Left ventricle myocardium inferior (tissue), 1 donor: ENCODE data around the gene ZNF316. TPM values are rescaled to one million over a fixed set of nuclear protein-coding genes. Genes with fewer than 3 reads are reported as not detected.

Source experiments
- DNase-seq: peaks from one replicate; pipeline ENCODE4 v3.0.0-alpha.2; 2020
- H3K27ac ChIP-seq: fragments of 200-600 bp; replicated peaks from 2 replicates; pipeline ENCODE4 v1.8.0; 2021
- H3K27me3 ChIP-seq: fragments of 200-600 bp; 2 replicates; pipeline ENCODE4 v1.8.0; 2021; ENCODE audit warnings: low read depth
- H3K36me3 ChIP-seq: fragments of 200-600 bp; 2 replicates; pipeline ENCODE4 v1.8.0; 2021
- H3K4me1 ChIP-seq: fragments of 200-600 bp; 2 replicates; pipeline ENCODE4 v1.8.0; 2021
- H3K4me3 ChIP-seq: fragments of 200-600 bp; 2 replicates; pipeline ENCODE4 v1.8.0; 2021; ENCODE audit warnings: mild to moderate bottlenecking, moderate library complexity
- H3K9me3 ChIP-seq: fragments of 200-600 bp; replicated peaks from 2 replicates; pipeline ENCODE4 v1.8.0; 2021
- CTCF ChIP-seq: fragments of 200-600 bp; IDR thresholded peaks from 2 replicates; pipeline ENCODE4 v1.8.0; 2021; ENCODE audit warnings: antibody characterized with exemption, mild to moderate bottlenecking, borderline replicate concordance
- intact Hi-C: fragments of 100-400 bp; cut with micrococcal nuclease; formaldehyde crosslinking; loops from one replicate; pipeline ENCODE4 v1.11.0; 2022
- total RNA-seq: library from RNA; stranded (reverse); fragmentation: NEBNext Ultra II Directional; extraction: Animal tissue kit (Norgen Biotek cat#: 25700); gene quantifications from one replicate; pipeline ENCODE4 v1.2.1, GENCODE V29; 2021
- donor health status: DM: no; HTN: yes; CAD: no; lungs with severe emphysema.

The ZNF316 gene
- total RNA-seq, 1 donor from 2014 or later, result 17.7 TPM

DNA sequence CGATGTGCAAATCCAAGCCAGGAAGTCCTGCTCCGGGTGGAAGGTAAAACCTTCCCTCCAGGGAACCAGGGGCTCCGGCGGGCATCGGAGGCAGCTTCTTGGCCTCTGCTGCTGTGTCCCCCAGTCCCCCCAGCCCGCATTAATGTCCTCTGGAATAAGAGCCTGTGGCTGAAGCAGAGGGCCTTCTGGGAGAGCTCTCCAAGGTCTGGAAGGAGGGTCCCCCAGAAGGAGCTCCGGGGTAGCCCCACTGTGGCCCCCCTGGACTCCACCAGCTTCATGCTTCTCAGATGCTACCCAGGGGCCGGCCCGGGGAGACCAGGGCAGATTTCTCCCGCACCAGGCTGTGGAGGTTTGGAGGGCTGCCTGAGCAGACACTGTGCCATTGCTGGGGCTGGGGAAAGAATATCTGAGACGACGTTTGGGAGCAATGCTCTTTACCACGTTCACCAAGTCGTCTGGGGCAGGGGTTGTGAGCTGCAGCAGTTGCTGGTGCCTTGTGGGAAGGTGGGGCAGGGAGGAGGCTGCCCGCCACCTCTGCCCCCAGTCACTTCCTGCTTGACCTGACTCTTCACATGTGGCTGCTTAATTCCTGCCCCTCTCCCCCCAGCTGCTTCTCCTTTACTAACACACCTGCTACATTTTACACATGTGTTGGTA, 13.4 kb upstream of the ZNF316 start:
- no peak overlapping the region for H3K4me3 ChIP-seq
- H3K4me1 ChIP-seq, result no peaks in the 10 kb centered on the region
- H3K27ac ChIP-seq, result no peak overlapping the region
- H3K36me3 ChIP-seq, result peaks cover 25% of the 10 kb centered on the region
- intact Hi-C loops, result no loop called here
- TF ChIP-seq CTCF, result no peak
- DNase-seq, result no peak
- no peaks in the 10 kb centered on the region for H3K27me3 ChIP-seq
- no peaks in the 10 kb centered on the region for H3K9me3 ChIP-seq

- Histone ChIP-seq H3K9me3 (no peaks in the 10 kb centered on the region), H3K4me3 (no peak overlapping the region), H3K27ac (no peak overlapping the region), H3K36me3 (peaks cover 25% of the 10 kb centered on the region), H3K4me1 (no peaks in the 10 kb centered on the region), H3K27me3 (no peaks in the 10 kb centered on the region)
- intact Hi-C loops, result no loop called here
- no peak for DNase-seq
- no peak for TF ChIP-seq CTCF
Observed at GRCh38 chr7:6624246-6624611, 12.9 kb upstream of the ZNF316 start.

GRCh38 chr7:6628045-6628444, 9.1 kb upstream of the ZNF316 start:
- peaks cover 5% of the 10 kb centered on the region for H3K36me3 ChIP-seq
- intact Hi-C loops, result no loop called here
- no peaks in the 10 kb centered on the region for H3K27me3 ChIP-seq
- no peaks in the 10 kb centered on the region for H3K9me3 ChIP-seq
- no peak overlapping the region for H3K4me3 ChIP-seq
- DNase-seq, result no peak
- H3K4me1 ChIP-seq, result no peaks in the 10 kb centered on the region
- no peak for TF ChIP-seq CTCF
- H3K27ac ChIP-seq, result no peak overlapping the region

DNA sequence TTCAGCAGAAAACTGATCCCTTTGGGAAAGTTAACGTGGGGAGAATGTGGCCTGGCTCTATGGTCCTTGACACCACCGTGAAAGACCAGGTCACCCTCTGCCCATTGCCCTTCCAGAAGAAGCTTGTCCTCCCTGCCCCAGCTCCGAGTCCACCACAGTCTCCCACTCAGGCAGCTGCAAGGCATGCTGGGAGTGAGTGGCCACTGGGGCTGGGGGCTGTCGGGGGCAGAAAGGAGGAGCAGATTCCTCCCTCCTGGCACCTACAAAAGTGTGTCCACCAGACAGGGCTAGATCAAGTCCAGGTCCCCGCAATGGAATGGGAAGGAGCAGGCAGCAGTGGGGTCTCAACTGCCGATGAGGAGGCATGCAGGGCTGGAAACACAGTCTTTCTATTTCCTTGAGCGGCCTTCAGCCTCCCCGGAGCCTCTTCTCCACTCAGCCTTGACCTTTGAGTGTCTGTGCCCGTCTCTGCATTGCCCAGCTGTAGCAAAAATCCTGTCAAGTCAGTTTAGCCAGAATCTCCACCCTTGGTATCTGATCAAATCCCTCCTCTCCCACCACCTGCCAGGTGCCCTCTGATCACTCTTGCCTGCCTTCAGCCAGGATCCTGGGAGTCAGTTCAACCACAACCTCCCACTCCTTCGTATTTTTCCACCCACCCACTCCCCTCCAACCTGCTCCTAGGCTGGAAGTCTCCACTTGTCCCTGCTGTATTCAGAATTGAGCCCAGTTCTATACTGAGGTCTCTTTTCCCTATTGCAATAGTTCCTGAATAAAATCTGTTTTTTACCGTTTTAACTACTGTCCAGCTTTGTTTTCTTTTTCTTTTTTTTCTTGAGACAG, 6.9 kb upstream of the ZNF316 start:
- H3K4me3 ChIP-seq, result no peak overlapping the region
- intact Hi-C loops, result no loop called here
- no peaks in the 10 kb centered on the region for H3K27me3 ChIP-seq
- H3K36me3 ChIP-seq, result no peaks in the 10 kb centered on the region
- H3K27ac ChIP-seq, result no peak overlapping the region
- H3K4me1 ChIP-seq, result no peaks in the 10 kb centered on the region
- DNase-seq, result no peak
- no peak for TF ChIP-seq CTCF
- H3K9me3 ChIP-seq, result no peaks in the 10 kb centered on the region

- DNase-seq, result no peak
- intact Hi-C loops, result no loop called here
- no peak for TF ChIP-seq CTCF
Observed at GRCh38 chr7:6631605-6632004, 5.5 kb upstream of the ZNF316 start.

More at GRCh38 chr7:6631605-6632004, 5.5 kb upstream of the ZNF316 start:
- no peak overlapping the region for H3K4me3 ChIP-seq
- H3K27me3 ChIP-seq, result no peaks in the 10 kb centered on the region
- H3K9me3 ChIP-seq, result no peaks in the 10 kb centered on the region
- H3K4me1 ChIP-seq, result peaks cover 5% of the 10 kb centered on the region
- no peak overlapping the region for H3K27ac ChIP-seq
- no peaks in the 10 kb centered on the region for H3K36me3 ChIP-seq
